Stomach smooth muscle (tissue), 2 donors: ENCODE data around the gene SMPD3.

ENCODE experiments used
- H3K27ac ChIP-seq: one replicate; pipeline ENCODE4 v1.7.0; 2013; ENCODE audit warnings: mild to moderate bottlenecking, low read length, inconsistent platforms
- H3K27me3 ChIP-seq, 2 donors: one replicate each; pipeline ENCODE4 v1.7.0; 2013; ENCODE audit warnings: low read length in 2 of 2; ENCODE audit not compliant: insufficient read depth in 2 of 2, control insufficient read depth in 1 of 2
- H3K36me3 ChIP-seq, 2 donors: one replicate each; pipeline ENCODE4 v1.7.0; 2013; ENCODE audit warnings: low read length in 2 of 2; ENCODE audit not compliant: control insufficient read depth in 2 of 2, insufficient read depth in 2 of 2
- H3K4me1 ChIP-seq: one replicate; pipeline ENCODE4 v1.7.0; 2013; ENCODE audit warnings: low read length; ENCODE audit not compliant: control insufficient read depth, insufficient read depth
- H3K4me3 ChIP-seq, 2 donors: one replicate each; pipeline ENCODE4 v1.7.0; 2013; ENCODE audit warnings: low read length in 2 of 2
- H3K9ac ChIP-seq, 2 donors: one replicate each; pipeline ENCODE4 v1.7.0; 2013; ENCODE audit warnings: low read length in 2 of 2, mild to moderate bottlenecking in 1 of 2
- H3K9me3 ChIP-seq, 2 donors: one replicate each; pipeline ENCODE4 v1.7.0; 2013; ENCODE audit warnings: low read length in 2 of 2; ENCODE audit not compliant: control insufficient read depth in 2 of 2
- donor health status: healthy.
- donor health status: Pancreatic carcinoma.

SMPD3 gene

DNA sequence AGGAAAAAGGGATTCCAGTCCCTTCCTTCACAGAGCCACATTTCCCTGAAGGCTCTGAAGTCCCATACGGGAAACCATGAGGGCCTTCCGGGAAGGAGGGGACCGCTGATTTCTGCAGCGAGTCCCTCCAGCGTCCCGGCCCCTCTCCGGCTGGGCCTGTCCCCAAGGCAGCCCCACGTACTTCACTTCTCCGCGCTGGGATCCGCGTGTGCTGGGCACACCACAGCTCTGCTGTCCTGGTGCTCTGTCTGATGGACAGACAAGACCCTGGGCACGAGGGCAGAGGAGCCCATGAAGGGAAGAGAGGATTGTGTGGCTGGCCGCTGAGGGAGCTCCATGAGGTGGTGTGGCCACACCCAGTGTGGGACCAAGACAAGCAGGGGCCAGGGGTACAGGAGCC lies 80.4 kb downstream of the SMPD3 start:
- Histone ChIP-seq H3K4me1 (no peaks in the 10 kb centered on the region), H3K4me3 (no peak overlapping the region), H3K36me3 (no peaks in the 10 kb centered on the region), H3K27me3 (peaks cover 17 to 29% of the 10 kb centered on the region in 2 donors), H3K9ac (no peak overlapping the region), H3K27ac (no peak overlapping the region), H3K9me3 (no peaks in the 10 kb centered on the region)

GRCh38 chr16:68367440-68367839 lies 80.9 kb downstream of the SMPD3 start:
- H3K27me3 ChIP-seq: peaks cover 17 to 29% of the 10 kb centered on the region in 2 donors
- no peak overlapping the region for H3K9ac ChIP-seq
- no peaks in the 10 kb centered on the region for H3K36me3 ChIP-seq
- no peak overlapping the region for H3K4me3 ChIP-seq
- no peak overlapping the region for H3K27ac ChIP-seq
- no peaks in the 10 kb centered on the region for H3K4me1 ChIP-seq
- no peaks in the 10 kb centered on the region for H3K9me3 ChIP-seq

DNA sequence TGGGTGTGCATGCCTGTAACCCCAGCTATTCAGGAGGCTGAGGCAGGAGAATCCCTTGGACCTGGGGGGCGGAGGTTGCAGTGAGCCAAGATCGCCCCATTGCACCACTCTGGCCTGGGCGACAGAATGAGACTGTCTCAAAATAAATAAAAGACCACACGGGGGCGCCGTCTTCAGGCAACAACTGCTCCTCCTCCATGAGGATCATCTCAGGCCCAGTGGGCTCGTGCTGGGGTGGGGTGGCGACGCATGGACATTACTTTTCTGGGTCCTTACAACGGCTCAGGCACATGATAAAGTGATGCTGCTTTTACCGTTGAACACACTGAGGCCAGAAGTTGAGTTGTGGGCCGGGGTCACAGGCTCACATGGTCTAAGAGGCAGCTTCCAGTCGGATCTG lies 81.3 kb downstream of the SMPD3 start:
- H3K27ac ChIP-seq: no peak overlapping the region
- no peaks in the 10 kb centered on the region for H3K9me3 ChIP-seq
- H3K4me3 ChIP-seq: no peak overlapping the region
- H3K27me3 ChIP-seq: peaks cover 17 to 29% of the 10 kb centered on the region in 2 donors
- H3K36me3 ChIP-seq: no peaks in the 10 kb centered on the region
- H3K4me1 ChIP-seq: no peaks in the 10 kb centered on the region
- H3K9ac ChIP-seq: no peak overlapping the region

- H3K9ac ChIP-seq: no peak overlapping the region
- H3K36me3 ChIP-seq: no peaks in the 10 kb centered on the region
- H3K9me3 ChIP-seq: no peaks in the 10 kb centered on the region
- no peak overlapping the region for H3K4me3 ChIP-seq
- H3K4me1 ChIP-seq: no peaks in the 10 kb centered on the region
- H3K27ac ChIP-seq: no peak overlapping the region
- H3K27me3 ChIP-seq: peaks cover 17 to 29% of the 10 kb centered on the region in 2 donors
Observed at GRCh38 chr16:68366062-68366461, 82.2 kb downstream of the SMPD3 start.

GRCh38 chr16:68365167-68365817 lies 83.0 kb downstream of the SMPD3 start:
- no peaks in the 10 kb centered on the region for H3K36me3 ChIP-seq
- no peak overlapping the region for H3K9ac ChIP-seq
- H3K4me3 ChIP-seq: no peak overlapping the region
- H3K9me3 ChIP-seq: no peaks in the 10 kb centered on the region
- no peak overlapping the region for H3K27ac ChIP-seq
- H3K4me1 ChIP-seq: no peaks in the 10 kb centered on the region
- peaks cover 17 to 29% of the 10 kb centered on the region in 2 donors for H3K27me3 ChIP-seq

- no peaks in the 10 kb centered on the region for H3K36me3 ChIP-seq
Observed at GRCh38 chr16:68364561-68364998, 83.7 kb downstream of the SMPD3 start.

DNA sequence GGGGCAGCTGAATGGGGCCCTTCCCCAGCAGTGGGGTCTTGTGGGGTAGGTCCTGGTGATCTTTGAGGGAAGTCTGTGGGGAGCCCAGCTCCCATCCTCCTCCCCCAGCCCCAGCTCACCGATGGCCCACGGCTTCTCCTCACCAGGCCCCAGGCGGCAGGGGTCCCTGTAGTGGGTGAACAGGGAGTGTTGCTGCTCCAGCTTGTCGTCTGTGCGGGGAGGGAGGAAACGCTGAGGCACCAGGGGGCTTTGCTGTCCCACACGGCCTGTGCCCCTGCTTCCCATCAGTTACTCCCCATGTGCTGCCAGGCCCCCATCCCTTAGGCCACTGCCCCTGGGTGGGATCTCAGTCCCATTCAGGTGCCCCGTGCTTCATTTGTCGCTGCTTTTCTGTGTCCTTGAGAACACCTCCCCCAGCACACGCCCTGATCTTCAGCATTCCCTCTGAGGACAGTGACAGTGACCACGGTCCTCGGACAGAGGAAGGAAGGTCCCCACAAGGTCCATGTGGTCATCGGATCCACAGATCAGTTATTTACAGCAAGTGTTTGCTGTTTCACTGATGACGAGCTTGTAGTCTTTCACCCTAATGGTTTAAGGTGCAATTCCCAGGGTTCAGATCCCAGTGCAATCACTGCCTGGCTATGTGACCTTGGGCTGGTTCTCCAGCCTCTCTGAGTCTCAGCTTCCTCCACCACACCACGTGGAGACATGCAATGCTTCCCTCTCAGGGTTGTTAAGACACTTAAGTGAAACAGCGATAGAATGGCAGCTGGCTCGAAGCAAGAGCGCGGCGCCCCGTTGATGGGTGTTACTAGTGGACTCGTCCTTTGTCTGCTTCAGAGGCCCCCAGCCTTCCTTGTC lies 84.4 kb downstream of the SMPD3 start:
- Histone ChIP-seq H3K9me3 (no peaks in the 10 kb centered on the region), H3K27me3 (peaks cover 17 to 29% of the 10 kb centered on the region in 2 donors), H3K27ac (no peak overlapping the region), H3K4me3 (no peak overlapping the region), H3K9ac (no peak overlapping the region), H3K4me1 (no peaks in the 10 kb centered on the region), H3K36me3 (peaks cover 0 to 2% of the 10 kb centered on the region in 2 donors)

More at GRCh38 chr16:68364561-68364998, 83.7 kb downstream of the SMPD3 start:
- Histone ChIP-seq H3K27me3 (peaks cover 17 to 29% of the 10 kb centered on the region in 2 donors), H3K9ac (no peak overlapping the region), H3K27ac (no peak overlapping the region), H3K4me1 (no peaks in the 10 kb centered on the region), H3K9me3 (no peaks in the 10 kb centered on the region), H3K4me3 (no peak overlapping the region)

GRCh38 chr16:68362947-68363657 lies 85.2 kb downstream of the SMPD3 start:
- H3K9ac ChIP-seq: no peak overlapping the region
- H3K27me3 ChIP-seq: peaks cover 17 to 29% of the 10 kb centered on the region in 2 donors
- H3K4me3 ChIP-seq: no peak overlapping the region
- H3K9me3 ChIP-seq: no peaks in the 10 kb centered on the region
- H3K27ac ChIP-seq: no peak overlapping the region
- H3K4me1 ChIP-seq: no peaks in the 10 kb centered on the region
- H3K36me3 ChIP-seq: peaks cover under 1 to 2% of the 10 kb centered on the region in 2 donors

- no peak overlapping the region for H3K9ac ChIP-seq
- H3K4me3 ChIP-seq: no peak overlapping the region
- no peak overlapping the region for H3K27ac ChIP-seq
- H3K9me3 ChIP-seq: no peaks in the 10 kb centered on the region
- peaks cover 17 to 29% of the 10 kb centered on the region in 2 donors for H3K27me3 ChIP-seq
- H3K36me3 ChIP-seq: peaks cover 6 to 7% of the 10 kb centered on the region in 2 donors
- H3K4me1 ChIP-seq: no peaks in the 10 kb centered on the region
Observed at GRCh38 chr16:68362262-68362913, 85.9 kb downstream of the SMPD3 start.

- Histone ChIP-seq H3K27ac (no peak overlapping the region), H3K36me3 (peaks cover 13 to 15% of the 10 kb centered on the region in 2 donors), H3K4me1 (no peaks in the 10 kb centered on the region)
Observed at GRCh38 chr16:68361485-68361884, 86.8 kb downstream of the SMPD3 start.

More at GRCh38 chr16:68361485-68361884, 86.8 kb downstream of the SMPD3 start:
- Histone ChIP-seq H3K4me3 (no peak overlapping the region), H3K27me3 (peaks cover 15 to 27% of the 10 kb centered on the region in 2 donors), H3K9me3 (no peaks in the 10 kb centered on the region), H3K9ac (no peak overlapping the region)
